Measurements from ENCODE around the gene UBE2H.

Gene UBE2H

GRCh38 chr7:129789652-129790051 lies 163.1 kb downstream of the UBE2H start:
- Histone ChIP-seq H3K4me2 (ENCODE audit: low read length) (no peak overlapping the region), H3K4me3 (ENCODE audit: low read length) (no peak overlapping the region), H3K9ac (ENCODE audit: low read depth, low read length) (no peak overlapping the region), H3K36me3 (ENCODE audit: insufficient read depth, low read length) (no peaks in the 10 kb centered on the region), H3K9me3 (replicated peaks; ENCODE audit: low read length) (no peaks in the 10 kb centered on the region), H3K4me1 (ENCODE audit: control insufficient read depth, insufficient read depth, low read length) (no peaks in the 10 kb centered on the region), H3K27me3 (ENCODE audit: control insufficient read depth, insufficient read depth, low read length) (peaks cover 40% of the 10 kb centered on the region)

GRCh38 chr7:129789000-129789399 lies 163.8 kb downstream of the UBE2H start:
- Histone ChIP-seq H3K27me3 (ENCODE audit: control insufficient read depth, insufficient read depth, low read length) (peaks cover 44% of the 10 kb centered on the region), H3K4me1 (ENCODE audit: control insufficient read depth, insufficient read depth, low read length) (no peaks in the 10 kb centered on the region), H3K9me3 (replicated peaks; ENCODE audit: low read length) (no peaks in the 10 kb centered on the region), H3K9ac (ENCODE audit: low read depth, low read length) (no peak overlapping the region), H3K4me2 (ENCODE audit: low read length) (no peak overlapping the region), H3K4me3 (ENCODE audit: low read length) (no peak overlapping the region), H3K36me3 (ENCODE audit: insufficient read depth, low read length) (no peaks in the 10 kb centered on the region)

GRCh38 chr7:129786825-129787563 lies 165.8 kb downstream of the UBE2H start:
- H3K36me3 ChIP-seq (ENCODE audit: insufficient read depth, low read length), result no peaks in the 10 kb centered on the region

GRCh38 chr7:129785685-129786514 lies 166.9 kb downstream of the UBE2H start:
- H3K27me3 ChIP-seq (ENCODE audit: control insufficient read depth, insufficient read depth, low read length), result peaks cover 64% of the 10 kb centered on the region
- H3K9ac ChIP-seq (ENCODE audit: low read depth, low read length), result no peak overlapping the region
- no peak overlapping the region for H3K4me3 ChIP-seq (ENCODE audit: low read length)
- no peak overlapping the region for H3K4me2 ChIP-seq (ENCODE audit: low read length)
- no peaks in the 10 kb centered on the region for H3K36me3 ChIP-seq (ENCODE audit: insufficient read depth, low read length)
- H3K9me3 ChIP-seq (replicated peaks; ENCODE audit: low read length), result no peaks in the 10 kb centered on the region
- H3K4me1 ChIP-seq (ENCODE audit: control insufficient read depth, insufficient read depth, low read length), result peaks cover 13% of the 10 kb centered on the region

More at GRCh38 chr7:129786825-129787563, 165.8 kb downstream of the UBE2H start:
- Histone ChIP-seq H3K27me3 (ENCODE audit: control insufficient read depth, insufficient read depth, low read length) (peaks cover 56% of the 10 kb centered on the region), H3K9me3 (replicated peaks; ENCODE audit: low read length) (no peaks in the 10 kb centered on the region), H3K4me2 (ENCODE audit: low read length) (no peak overlapping the region), H3K4me1 (ENCODE audit: control insufficient read depth, insufficient read depth, low read length) (peaks cover 5% of the 10 kb centered on the region), H3K9ac (ENCODE audit: low read depth, low read length) (no peak overlapping the region), H3K4me3 (ENCODE audit: low read length) (no peak overlapping the region)

- H3K9me3 ChIP-seq (replicated peaks; ENCODE audit: low read length), result no peaks in the 10 kb centered on the region
- peaks cover 16% of the 10 kb centered on the region for H3K4me1 ChIP-seq (ENCODE audit: control insufficient read depth, insufficient read depth, low read length)
- peaks cover 68% of the 10 kb centered on the region for H3K27me3 ChIP-seq (ENCODE audit: control insufficient read depth, insufficient read depth, low read length)
- no peak overlapping the region for H3K9ac ChIP-seq (ENCODE audit: low read depth, low read length)
- no peak overlapping the region for H3K4me2 ChIP-seq (ENCODE audit: low read length)
- H3K4me3 ChIP-seq (ENCODE audit: low read length), result no peak overlapping the region
- no peaks in the 10 kb centered on the region for H3K36me3 ChIP-seq (ENCODE audit: insufficient read depth, low read length)
These were observed 167.7 kb downstream of the UBE2H start for GRCh38 chr7:129784783-129785684.

GRCh38 chr7:129784437-129784782 lies 168.3 kb downstream of the UBE2H start:
- no peak overlapping the region for H3K4me3 ChIP-seq (ENCODE audit: low read length)
- no peaks in the 10 kb centered on the region for H3K36me3 ChIP-seq (ENCODE audit: insufficient read depth, low read length)
- no peak overlapping the region for H3K9ac ChIP-seq (ENCODE audit: low read depth, low read length)
- peaks cover 71% of the 10 kb centered on the region for H3K27me3 ChIP-seq (ENCODE audit: control insufficient read depth, insufficient read depth, low read length)
- H3K9me3 ChIP-seq (replicated peaks; ENCODE audit: low read length), result no peaks in the 10 kb centered on the region
- H3K4me2 ChIP-seq (ENCODE audit: low read length), result no peak overlapping the region
- H3K4me1 ChIP-seq (ENCODE audit: control insufficient read depth, insufficient read depth, low read length), result peaks cover 20% of the 10 kb centered on the region

GRCh38 chr7:129783584-129783919 lies 169.2 kb downstream of the UBE2H start:
- no peaks in the 10 kb centered on the region for H3K36me3 ChIP-seq (ENCODE audit: insufficient read depth, low read length)
- no peak overlapping the region for H3K9ac ChIP-seq (ENCODE audit: low read depth, low read length)
- peaks cover 24% of the 10 kb centered on the region for H3K4me1 ChIP-seq (ENCODE audit: control insufficient read depth, insufficient read depth, low read length)
- no peak overlapping the region for H3K4me2 ChIP-seq (ENCODE audit: low read length)
- H3K27me3 ChIP-seq (ENCODE audit: control insufficient read depth, insufficient read depth, low read length), result peaks cover 76% of the 10 kb centered on the region
- H3K4me3 ChIP-seq (ENCODE audit: low read length), result no peak overlapping the region
- H3K9me3 ChIP-seq (replicated peaks; ENCODE audit: low read length), result no peaks in the 10 kb centered on the region

GRCh38 chr7:129782818-129783583 lies 169.8 kb downstream of the UBE2H start:
- Histone ChIP-seq H3K4me1 (ENCODE audit: control insufficient read depth, insufficient read depth, low read length) (peaks cover 24% of the 10 kb centered on the region), H3K9me3 (replicated peaks; ENCODE audit: low read length) (no peaks in the 10 kb centered on the region), H3K36me3 (ENCODE audit: insufficient read depth, low read length) (no peaks in the 10 kb centered on the region), H3K4me2 (ENCODE audit: low read length) (no peak overlapping the region), H3K9ac (ENCODE audit: low read depth, low read length) (no peak overlapping the region), H3K27me3 (ENCODE audit: control insufficient read depth, insufficient read depth, low read length) (peaks cover 81% of the 10 kb centered on the region), H3K4me3 (ENCODE audit: low read length) (no peak overlapping the region)

- H3K4me3 ChIP-seq (ENCODE audit: low read length), result no peak overlapping the region
- H3K27me3 ChIP-seq (ENCODE audit: control insufficient read depth, insufficient read depth, low read length), result peaks cover 83% of the 10 kb centered on the region
- peaks cover 24% of the 10 kb centered on the region for H3K4me1 ChIP-seq (ENCODE audit: control insufficient read depth, insufficient read depth, low read length)
- no peak overlapping the region for H3K9ac ChIP-seq (ENCODE audit: low read depth, low read length)
- peak overlapping the region; percentile 37 for H3K4me2 ChIP-seq (ENCODE audit: low read length)
- no peaks in the 10 kb centered on the region for H3K9me3 ChIP-seq (replicated peaks; ENCODE audit: low read length)
- H3K36me3 ChIP-seq (ENCODE audit: insufficient read depth, low read length), result no peaks in the 10 kb centered on the region
These were observed 170.6 kb downstream of the UBE2H start for GRCh38 chr7:129781928-129782817.

Measured in skeletal muscle satellite cell (primary cell).